Central memory CD4-positive, alpha-beta T cell (primary cell): ENCODE data around the gene C7orf57.
A peak's percentile ranks its signal among the peaks of the same experiment; 100 is the strongest.
"Not testable (repeated sequence)": the region's sequence is repeated elsewhere in the genome, so short reads cannot be mapped to it uniquely, and the experiment has no call there.

Experiments
- DNase-seq: peaks from one replicate; pipeline ENCODE4 v3.0.0; 2022
- total RNA-seq, 3 experiments: gene quantifications; one replicate each; lab custom pipeline; 2026; lab: John Stamatoyannopoulos, UW

C7orf57 gene
- 0.32 to 3.6 (median 0.77) reads per million in 3 experiments for total RNA-seq

GRCh38 chr7:48035301-48035966 is at the start of gene C7orf57:
C7orf57 (plus strand) TSS chr7:48035543; CDS start chr7:48036309, 766 bp downstream.
- peak; percentile 89 for DNase-seq

GRCh38 chr7:47988496-47989386 is 46.6 kb upstream of the C7orf57 start:
- DNase-seq: no peak

- not testable (repeated sequence) for DNase-seq
These were observed 45.5 kb upstream of the C7orf57 start for GRCh38 chr7:47989607-47990400.

DNA sequence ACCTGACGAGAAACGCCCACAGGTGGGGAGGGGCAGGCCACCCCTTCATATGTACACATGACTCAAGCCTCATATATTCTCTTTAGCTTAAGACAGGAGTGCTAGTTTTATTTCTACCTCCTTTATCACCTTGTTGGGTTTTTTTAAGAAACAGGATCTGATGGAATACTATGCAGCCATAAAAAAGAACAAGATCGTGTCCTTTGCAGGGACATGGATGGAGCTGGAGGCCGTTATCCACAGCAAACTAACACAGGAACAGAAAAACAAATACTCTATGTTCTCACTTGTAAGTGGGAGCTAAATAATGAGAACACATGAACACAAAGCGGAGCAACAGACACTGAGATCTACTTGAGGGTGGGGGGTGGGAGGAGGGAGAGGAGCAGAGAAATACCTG is 44.8 kb upstream of the C7orf57 start:
- DNase-seq: no peak

DNA sequence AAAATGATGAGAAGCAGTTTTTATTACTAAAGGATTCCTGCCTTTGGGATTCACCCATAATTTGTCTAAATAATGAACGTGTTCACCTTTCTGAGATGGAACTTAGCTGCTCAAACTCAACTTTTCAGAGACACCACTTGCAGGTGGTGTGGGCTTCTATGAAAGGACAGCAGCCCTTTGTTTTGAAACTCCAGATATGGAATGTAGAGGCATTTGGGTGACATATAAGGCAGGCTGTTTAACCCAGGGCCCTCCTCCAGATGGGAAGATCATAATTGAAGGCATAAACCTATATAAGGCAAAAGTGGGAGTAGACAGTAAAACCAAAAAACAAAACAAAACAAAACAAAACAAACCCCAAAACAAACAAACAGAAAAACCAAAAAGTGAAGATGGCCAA is 44.1 kb upstream of the C7orf57 start:
- no peak for DNase-seq

- DNase-seq: peak; percentile 76
These were observed 43.5 kb upstream of the C7orf57 start for GRCh38 chr7:47991741-47992311.

- DNase-seq: no peak
These were observed 42.9 kb upstream of the C7orf57 start for GRCh38 chr7:47992446-47992845.

DNA sequence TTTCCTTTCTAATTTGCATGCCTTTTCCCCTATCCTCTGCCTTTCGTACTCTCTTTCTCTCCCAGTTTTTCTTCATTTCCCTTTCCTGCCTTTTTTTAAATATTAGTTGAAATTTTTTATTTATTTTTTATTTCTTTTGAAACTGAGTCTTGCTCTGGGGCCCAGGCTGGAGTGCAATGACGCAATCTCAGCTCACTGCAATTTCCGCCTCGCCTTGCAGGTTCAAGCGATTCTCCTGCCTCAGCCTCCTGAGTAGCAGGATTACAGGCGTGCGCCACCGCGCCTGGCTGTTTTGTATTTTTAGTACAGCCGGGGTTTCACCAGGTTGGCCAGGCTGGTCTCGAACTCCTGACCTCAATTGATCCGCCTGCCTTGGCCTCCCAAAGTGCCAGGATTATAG is 35.9 kb upstream of the C7orf57 start:
- no peak for DNase-seq

- DNase-seq: not testable (repeated sequence)
These were observed 35.2 kb upstream of the C7orf57 start for GRCh38 chr7:48000164-48000563.

- no peak for DNase-seq
These were observed 31.3 kb upstream of the C7orf57 start for GRCh38 chr7:48004032-48004431.

GRCh38 chr7:48004638-48005037 is 30.7 kb upstream of the C7orf57 start:
- no peak for DNase-seq

DNA sequence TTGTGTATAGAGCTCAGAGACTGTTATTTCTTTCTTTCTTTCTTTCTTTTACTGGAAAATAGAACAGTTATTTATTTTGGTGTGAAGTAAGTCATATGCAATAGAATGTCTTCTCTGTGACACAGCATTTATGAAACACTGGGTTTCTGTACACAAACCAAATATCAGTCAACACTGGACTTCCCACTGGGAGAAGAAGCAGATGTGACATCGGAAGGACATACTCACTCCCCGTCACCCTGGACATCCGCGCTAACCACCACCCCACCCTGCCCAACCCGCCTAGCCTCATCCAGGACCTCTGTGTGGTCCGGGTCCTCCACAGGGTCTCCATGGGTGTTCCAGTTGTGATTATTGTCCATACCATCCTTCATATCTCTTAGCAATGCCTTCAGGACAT is 28.5 kb upstream of the C7orf57 start:
- no peak for DNase-seq

GRCh38 chr7:48009257-48009656 is 26.1 kb upstream of the C7orf57 start:
- DNase-seq: no peak

- no peak for DNase-seq
These were observed 25.4 kb upstream of the C7orf57 start for GRCh38 chr7:48009954-48010353.

DNA sequence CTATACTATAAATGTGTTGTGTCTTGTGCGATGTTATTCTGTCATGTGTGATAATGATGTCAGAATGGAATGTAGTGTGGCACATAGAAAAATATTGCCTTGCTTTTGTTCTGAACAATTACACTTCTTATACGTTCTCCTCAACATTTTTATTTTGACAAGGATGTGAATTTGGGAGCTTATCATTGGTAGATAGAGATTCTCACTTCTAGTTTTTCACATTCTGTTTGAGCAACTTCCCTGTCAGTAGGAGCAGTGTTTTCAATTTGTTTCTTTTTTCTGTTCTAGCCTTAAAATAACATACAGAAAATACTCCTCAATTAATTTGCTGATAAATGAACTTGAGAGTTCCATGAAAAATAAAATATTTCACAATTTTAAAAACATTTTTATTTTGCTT is 24.0 kb upstream of the C7orf57 start:
- no peak for DNase-seq

DNA sequence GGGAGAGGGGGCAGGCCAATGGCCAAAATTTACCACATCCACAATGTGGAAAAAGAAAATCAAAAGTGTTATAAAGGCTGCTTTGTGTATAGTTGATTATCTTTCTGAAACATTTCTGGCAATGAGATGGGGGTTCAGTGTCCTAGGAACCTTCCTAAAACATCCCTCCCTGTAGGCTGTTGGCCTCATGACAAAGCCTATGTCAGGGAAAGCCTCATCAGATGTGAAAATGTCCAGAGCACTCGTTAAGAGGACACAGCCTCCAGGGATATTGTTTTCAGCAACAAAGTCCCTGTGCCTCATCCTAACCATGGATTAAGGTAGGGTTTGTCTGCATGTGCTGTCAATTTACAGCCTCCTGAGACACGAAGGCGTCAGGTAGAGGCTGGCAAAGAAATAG is 23.4 kb upstream of the C7orf57 start:
- no peak for DNase-seq

- no peak for DNase-seq
These were observed 18.7 kb upstream of the C7orf57 start for GRCh38 chr7:48016641-48017040.

DNA sequence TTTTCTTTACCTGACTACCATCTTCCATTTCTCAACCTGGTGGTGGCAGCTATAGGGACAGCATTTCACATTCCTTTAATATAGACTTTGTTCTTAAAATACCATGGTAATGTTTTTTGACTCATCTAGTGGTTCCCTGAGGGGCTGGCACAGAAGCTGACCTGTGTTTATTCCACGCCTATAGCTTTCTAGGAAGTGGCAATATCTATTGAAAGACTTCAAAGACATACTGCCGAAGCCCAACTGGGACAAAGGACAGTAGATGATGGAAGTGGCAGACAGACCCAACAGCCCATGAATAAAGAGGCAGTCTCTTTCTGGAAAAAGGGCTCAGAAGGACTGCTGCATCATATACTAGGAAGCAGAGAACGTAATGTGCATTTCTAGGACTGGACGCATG is 17.7 kb upstream of the C7orf57 start:
- no peak for DNase-seq

- DNase-seq: no peak
These were observed 9.7 kb upstream of the C7orf57 start for GRCh38 chr7:48025624-48026023.

DNA sequence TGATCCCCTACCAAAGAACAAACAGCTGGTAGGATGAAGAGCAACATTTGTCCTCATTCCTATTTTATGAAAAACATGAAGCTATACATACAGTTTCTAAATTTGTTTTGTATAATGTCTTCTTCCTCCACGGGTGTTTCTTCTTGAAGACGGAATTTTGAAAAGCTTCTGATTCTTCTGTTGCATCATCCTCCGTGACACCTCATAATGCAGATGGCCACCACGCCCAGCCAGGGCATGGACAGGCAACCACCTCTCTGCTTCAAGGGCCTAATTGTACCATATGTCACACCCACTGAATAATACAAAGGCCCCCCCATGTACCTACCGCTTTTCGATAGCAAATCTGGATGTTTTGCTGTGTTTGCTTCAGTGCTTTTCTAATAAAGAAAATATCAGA is 6.4 kb upstream of the C7orf57 start, which contains the start of gene SUN3:
Gene SUN3, minus strand, starts transcription at position 170 of the 400 bp plus-strand sequence. Its CDS starts 169 bp downstream, at position 1.
- DNase-seq: no peak

DNA sequence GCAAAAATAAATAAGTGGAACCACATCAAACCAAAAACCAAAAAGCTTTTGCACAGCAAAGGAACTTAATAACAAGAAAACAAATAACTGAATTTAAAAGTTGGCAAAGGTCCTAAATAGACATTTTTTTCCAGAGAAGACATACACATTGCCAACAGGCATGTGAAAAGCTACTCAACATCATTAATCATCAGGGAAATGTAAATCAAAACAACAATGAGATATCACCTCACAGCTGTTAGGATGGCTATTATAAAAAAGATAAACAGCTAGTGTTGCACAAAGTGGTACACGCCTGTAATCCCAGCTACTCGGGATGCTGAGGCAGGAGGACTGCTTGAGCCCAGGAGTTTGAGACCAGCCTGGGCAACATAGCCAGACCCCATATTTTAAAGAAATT is 4.2 kb upstream of the C7orf57 start:
- no peak for DNase-seq

DNA sequence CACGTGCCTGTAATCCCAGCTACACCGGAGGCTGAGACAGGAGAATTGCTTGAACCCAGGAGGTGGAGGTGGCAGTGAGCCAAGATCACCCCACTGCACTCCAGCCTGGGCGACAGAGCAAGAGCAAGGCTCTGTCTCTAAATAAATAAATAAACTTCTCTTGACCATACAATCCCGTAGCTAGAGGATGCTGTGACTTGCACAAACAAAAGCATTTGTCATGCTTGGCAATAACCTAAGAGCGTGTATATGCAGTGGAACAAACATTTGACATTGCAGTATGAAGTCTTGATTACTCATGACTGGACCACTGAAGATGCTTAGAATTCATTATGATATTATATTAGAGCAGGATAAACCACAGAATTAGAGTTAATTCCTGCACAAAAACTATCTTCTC is 1.4 kb upstream of the C7orf57 start:
- no peak for DNase-seq
